Stomach (tissue), 9 donors: ENCODE data around the gene FRAS1. TPM values are rescaled to one million over a fixed set of nuclear protein-coding genes. Genes with fewer than 3 reads are reported as not detected.
A peak's percentile ranks its signal among the peaks of the same experiment; 100 is the strongest.

Source experiments
- DNase-seq, 2 donors: peaks; one replicate each; pipeline versions ENCODE4 v3.0.0 to v3.0.0-alpha.2; 2013 to 2019
- H3K27ac ChIP-seq, 5 donors: fragments of 200-600 bp in 4 of 5; sonication (generic) in 4 of 5; one replicate each; pipeline ENCODE4 v1.5.1; 2013 to 2019; ENCODE audit warnings: mild to moderate bottlenecking in 1 of 5, moderate library complexity in 1 of 5
- H3K27me3 ChIP-seq, 3 donors: fragments of 200-600 bp; sonication (generic); one replicate each; pipeline ENCODE4 v1.5.1; 2017 to 2019; ENCODE audit warnings: mixed run types in 1 of 3
- H3K36me3 ChIP-seq, 4 donors: fragments of 200-600 bp; sonication (generic); 1 replicate in 3 of 4; 2 replicates in 1 of 4; pipeline ENCODE4 v1.5.1; 2016 to 2019
- H3K4me1 ChIP-seq, 4 donors: fragments of 200-600 bp; sonication (generic); one replicate each; pipeline ENCODE4 v1.5.1; 2016 to 2019
- H3K4me3 ChIP-seq, 4 donors: fragments of 200-600 bp; sonication (generic) in 3 of 4; one replicate each; pipeline ENCODE4 v1.5.1; 2016 to 2019; ENCODE audit warnings: mild to moderate bottlenecking in 1 of 4
- H3K9me3 ChIP-seq, 4 donors: fragments of 200-600 bp; sonication (generic); one replicate each; pipeline ENCODE4 v1.5.1; 2016 to 2019
- EP300 ChIP-seq: sonication (generic); formaldehyde crosslinking; IDR thresholded peaks from one replicate; pipeline ENCODE4 v1.6.1; 2017; ENCODE audit warnings: antibody characterized with exemption
- POLR2A ChIP-seq, 4 donors: fragments of 450-650 bp; IDR thresholded peaks; one replicate each; pipeline ENCODE4 v1.6.1; 2016; ENCODE audit warnings: antibody characterized with exemption in 4 of 4, control low read depth in 2 of 4, mild to moderate bottlenecking in 1 of 4, moderate library complexity in 1 of 4
- POLR2AphosphoS5 ChIP-seq, 3 donors: sonication (generic); formaldehyde crosslinking; IDR thresholded peaks; one replicate each; pipeline ENCODE4 v1.6.1; 2016; ENCODE audit warnings: antibody characterized with exemption in 3 of 3
- WGBS, 5 donors: extraction: QIAGEN DNeasy Blood & Tissue Kit in 3 of 5; methylation state at CpG; one replicate each; pipeline versions ENCODE4 v1.1.5 to v1.1.7; 2013 to 2018; 5-methylcytosine and 5-hydroxymethylcytosine counted together
- intact Hi-C: fragments of 100-400 bp; cut with DNase I; formaldehyde crosslinking; loops from one replicate; pipeline ENCODE4 v1.15.1; 2023; ENCODE audit warnings: low total_unique reads
- polyA plus RNA-seq, 3 donors: library from polyadenylated mRNA; stranded (reverse); fragments of 200-250 nt; gene quantifications; one replicate each; pipeline ENCODE4 v1.2.3, GENCODE V29; 2013
- total RNA-seq, 5 donors: library from RNA; depleted of rRNA; stranded (reverse); fragments of >200 nt; gene quantifications; one replicate each; pipeline versions ENCODE4 v1.1.0 to v1.2.3, GENCODE V29; 2014 to 2016
- TF ChIP-seq, protein P1 (sequence below), 7 experiments: fragments of 450-650 bp in 4 of 7; fragments of 200-600 bp in 3 of 7; sonication (generic) in 3 of 7; IDR thresholded peaks; one replicate each; pipeline ENCODE4 v1.5.1; 2016 to 2019; ENCODE audit warnings: antibody characterized with exemption in 7 of 7, control low read depth in 2 of 7, mild to moderate bottlenecking in 1 of 7
- donor health status: healthy with polysubstance abuse.
- donor health status: Bipolar disorder and iron deficiency.
- donor health status: healthy.

Gene FRAS1
- total and polyA plus RNA-seq, 8 donors, result under 0.01 to 12.7 (median 2.0) TPM

DNA sequence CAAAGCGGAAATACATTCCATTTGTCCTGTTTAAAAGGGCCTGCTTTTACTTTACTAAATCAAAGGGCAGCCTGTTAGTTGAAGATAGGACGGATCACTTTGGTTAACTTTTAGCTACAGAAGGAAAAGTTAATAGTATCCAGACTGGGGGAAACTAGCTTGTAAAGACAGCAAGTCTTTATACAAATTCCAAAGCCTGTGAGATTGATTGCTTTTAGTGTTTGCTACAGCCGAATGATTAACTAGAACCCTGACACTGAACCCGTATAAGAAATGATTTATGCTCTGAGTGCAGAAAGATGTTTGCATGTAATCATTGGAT, 93.4 kb downstream of the FRAS1 start:
- no peaks in the 10 kb centered on the region for H3K9me3 ChIP-seq
- 34 to 54% (median 41%) methylated on average over 4 of the region's 4 CpGs for WGBS, 5 donors
- DNase-seq, result peak in 1 of 2 donors; percentile 27
- intact Hi-C loops, result no loop called here
- H3K4me1 ChIP-seq, result no peaks in the 10 kb centered on the region
- no peak for TF ChIP-seq POLR2AphosphoS5 (IDR thresholded peaks at IDR 0.05)
- TF ChIP-seq, protein P1, sequence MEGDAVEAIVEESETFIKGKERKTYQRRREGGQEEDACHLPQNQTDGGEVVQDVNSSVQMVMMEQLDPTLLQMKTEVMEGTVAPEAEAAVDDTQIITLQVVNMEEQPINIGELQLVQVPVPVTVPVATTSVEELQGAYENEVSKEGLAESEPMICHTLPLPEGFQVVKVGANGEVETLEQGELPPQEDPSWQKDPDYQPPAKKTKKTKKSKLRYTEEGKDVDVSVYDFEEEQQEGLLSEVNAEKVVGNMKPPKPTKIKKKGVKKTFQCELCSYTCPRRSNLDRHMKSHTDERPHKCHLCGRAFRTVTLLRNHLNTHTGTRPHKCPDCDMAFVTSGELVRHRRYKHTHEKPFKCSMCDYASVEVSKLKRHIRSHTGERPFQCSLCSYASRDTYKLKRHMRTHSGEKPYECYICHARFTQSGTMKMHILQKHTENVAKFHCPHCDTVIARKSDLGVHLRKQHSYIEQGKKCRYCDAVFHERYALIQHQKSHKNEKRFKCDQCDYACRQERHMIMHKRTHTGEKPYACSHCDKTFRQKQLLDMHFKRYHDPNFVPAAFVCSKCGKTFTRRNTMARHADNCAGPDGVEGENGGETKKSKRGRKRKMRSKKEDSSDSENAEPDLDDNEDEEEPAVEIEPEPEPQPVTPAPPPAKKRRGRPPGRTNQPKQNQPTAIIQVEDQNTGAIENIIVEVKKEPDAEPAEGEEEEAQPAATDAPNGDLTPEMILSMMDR (IDR thresholded peaks at IDR 0.05), result no peak
- no peak for TF ChIP-seq POLR2A (IDR thresholded peaks at IDR 0.05)
- no peak for TF ChIP-seq EP300
- H3K27ac ChIP-seq, result no peak overlapping the region
- no peaks in the 10 kb centered on the region for H3K36me3 ChIP-seq
- no peak overlapping the region for H3K4me3 ChIP-seq
- H3K27me3 ChIP-seq, result no peaks in the 10 kb centered on the region

- 71 to 91% (median 75%) methylated on average over 3 of the region's 3 CpGs for WGBS, 5 donors
- no peak for DNase-seq
- Histone ChIP-seq H3K9me3 (no peaks in the 10 kb centered on the region), H3K27me3 (no peaks in the 10 kb centered on the region), H3K27ac (no peak overlapping the region), H3K4me1 (no peaks in the 10 kb centered on the region), H3K4me3 (no peak overlapping the region), H3K36me3 (no peaks in the 10 kb centered on the region)
- intact Hi-C loops, result no loop called here
- no peak for TF ChIP-seq POLR2A (IDR thresholded peaks at IDR 0.05)
- no peak for TF ChIP-seq POLR2AphosphoS5 (IDR thresholded peaks at IDR 0.05)
- no peak for TF ChIP-seq EP300
- TF ChIP-seq, protein P1 (IDR thresholded peaks at IDR 0.05), result no peak
Observed at GRCh38 chr4:78152795-78153194, 95.7 kb downstream of the FRAS1 start.

DNA sequence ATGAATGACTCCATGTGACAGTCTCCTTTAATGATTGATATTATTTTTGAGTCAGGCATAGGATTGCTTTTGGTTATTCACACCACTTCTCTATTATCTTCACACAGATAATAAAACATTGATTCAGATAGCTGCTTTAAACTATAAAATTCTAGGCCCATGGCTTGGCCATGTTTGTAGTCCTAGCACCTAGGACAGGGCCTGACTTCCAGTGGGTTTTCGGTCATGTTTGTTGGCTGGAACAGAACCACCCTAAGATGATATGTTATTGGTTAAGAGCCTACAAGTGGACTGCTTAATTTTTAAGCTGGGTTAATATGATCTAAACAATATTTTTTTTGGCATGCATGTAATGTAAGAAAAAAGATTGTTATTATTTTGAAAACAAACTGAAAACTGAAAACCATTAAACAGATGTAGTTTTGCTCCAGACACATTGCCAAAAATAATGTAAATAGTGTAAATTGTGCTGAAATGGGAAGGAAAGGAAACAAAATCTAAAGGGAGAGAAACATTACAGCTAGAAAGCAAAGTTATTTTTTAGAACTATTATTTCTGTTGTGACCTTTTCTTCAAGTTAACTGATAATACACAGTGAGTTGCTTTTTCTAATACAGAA, 98.0 kb downstream of the FRAS1 start:
- Histone ChIP-seq H3K36me3 (no peaks in the 10 kb centered on the region), H3K9me3 (no peaks in the 10 kb centered on the region), H3K4me1 (no peaks in the 10 kb centered on the region), H3K27ac (no peak overlapping the region), H3K27me3 (no peaks in the 10 kb centered on the region), H3K4me3 (no peak overlapping the region)
- WGBS, 5 donors, result 90 to 100% (median 94%) methylated on average over 1 of the region's 1 CpG
- intact Hi-C loops, result no loop called here
- no peak for TF ChIP-seq POLR2A (IDR thresholded peaks at IDR 0.05)
- TF ChIP-seq, protein P1 (IDR thresholded peaks at IDR 0.05), result no peak
- TF ChIP-seq EP300, result no peak
- TF ChIP-seq POLR2AphosphoS5 (IDR thresholded peaks at IDR 0.05), result no peak
- no peak for DNase-seq

DNA sequence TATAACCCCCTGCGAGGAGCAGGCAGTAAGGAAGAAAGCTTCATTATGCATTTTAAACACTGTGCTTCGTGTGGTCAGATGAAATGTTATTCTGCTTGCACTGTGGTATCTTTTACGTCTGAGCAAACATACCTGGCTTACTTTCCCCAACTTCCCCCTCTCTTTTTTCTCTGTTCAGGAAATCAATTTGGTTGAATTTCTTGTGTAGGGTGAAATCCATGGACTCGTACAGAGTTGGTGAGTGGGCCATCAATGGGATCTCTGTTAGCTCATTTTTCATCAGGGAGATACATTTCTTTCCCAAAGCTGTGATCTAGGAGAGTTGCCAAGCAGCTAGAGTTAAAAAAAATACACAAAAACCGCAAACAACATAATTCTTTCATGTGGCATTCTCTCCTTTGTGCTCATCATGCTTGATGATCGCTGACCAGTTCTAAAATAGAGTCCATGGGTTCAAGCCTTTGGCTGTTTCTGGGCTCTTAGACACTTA, 98.5 kb downstream of the FRAS1 start:
- no peak for DNase-seq
- Histone ChIP-seq H3K27me3 (no peaks in the 10 kb centered on the region), H3K4me3 (no peak overlapping the region), H3K9me3 (no peaks in the 10 kb centered on the region), H3K36me3 (no peaks in the 10 kb centered on the region), H3K27ac (no peak overlapping the region), H3K4me1 (no peaks in the 10 kb centered on the region)
- intact Hi-C loops, result no loop called here
- TF ChIP-seq, protein P1 (IDR thresholded peaks at IDR 0.05), result no peak
- no peak for TF ChIP-seq POLR2AphosphoS5 (IDR thresholded peaks at IDR 0.05)
- no peak for TF ChIP-seq EP300
- no peak for TF ChIP-seq POLR2A (IDR thresholded peaks at IDR 0.05)
- WGBS, 5 donors, result 29 to 44% (median 35%) methylated on average over 6 of the region's 6 CpGs
